PC-3 (cell line): Measurements from ENCODE around the gene LIMS2. TPM values are rescaled to one million over a fixed set of nuclear protein-coding genes. Genes with fewer than 3 reads are reported as not detected.

Source experiments
- ATAC-seq: fragments of 200-7000 bp; cut with Tn5 transposase; 2 replicates; pipeline ENCODE4 v1.9.1; 2020; ENCODE audit warnings: mild to moderate bottlenecking, moderate library complexity
- BruUV-seq: library from RNA; stranded (reverse); fragments of 400-500 nt; replicated peaks from 2 replicates; lab custom pipeline; 2021; lab: Mats Ljungman, UMichigan
- CTCF ChIA-PET: fragments of 300-600 bp; sonication (Branson Sonifier 250); formaldehyde crosslinking; loops from one replicate; lab custom pipeline; 2022; ENCODE audit warnings: antibody characterized with exemption; lab: Charles Lee
- POLR2A ChIA-PET: fragments of 300-600 bp; sonication (Branson Sonifier 250); formaldehyde crosslinking; loops from one replicate; lab custom pipeline; 2022; ENCODE audit warnings: antibody characterized with exemption; ENCODE audit not compliant: unreplicated experiment; lab: Charles Lee
- DNase-seq: peaks from one replicate; pipeline ENCODE4 v3.0.0-alpha.2; 2015
- H2AFZ ChIP-seq: fragments of 300-600 bp; sonication (generic); 2 replicates; pipeline ENCODE4 v1.6.0; 2016; ENCODE audit warnings: antibody characterized with exemption, low read length
- H3F3A ChIP-seq: fragments of 300-600 bp; sonication (generic); one replicate; pipeline ENCODE4 v1.6.0; 2017; ENCODE audit warnings: antibody characterized with exemption, low read length, control low read depth, mild to moderate bottlenecking; ENCODE audit not compliant: unreplicated experiment
- H3K27ac ChIP-seq: fragments of 300-600 bp; sonication (generic); 2 replicates; pipeline ENCODE4 v1.5.1; 2016; ENCODE audit warnings: mild to moderate bottlenecking, low read length
- H3K27me3 ChIP-seq: fragments of 300-600 bp; sonication (generic); 2 replicates; pipeline ENCODE4 v1.6.1; 2016; ENCODE audit warnings: low read length, mixed read lengths
- H3K36me3 ChIP-seq: fragments of 300-600 bp; sonication (generic); 2 replicates; pipeline ENCODE4 v1.6.1; 2016; ENCODE audit warnings: low read depth, mixed run types, low read length, mixed read lengths
- H3K4me1 ChIP-seq: fragments of 300-600 bp; sonication (generic); 2 replicates; pipeline ENCODE4 v1.5.1; 2016; ENCODE audit warnings: low read length; ENCODE audit not compliant: insufficient read depth
- H3K4me2 ChIP-seq: fragments of 300-600 bp; sonication (generic); 2 replicates; pipeline ENCODE4 v1.6.0; 2016; ENCODE audit warnings: low read length
- H3K4me3 ChIP-seq: fragments of 300-600 bp; sonication (generic); 2 replicates; pipeline ENCODE4 v1.5.1; 2016; ENCODE audit warnings: mild to moderate bottlenecking, low read length, mixed read lengths
- H3K79me2 ChIP-seq: fragments of 300-600 bp; sonication (generic); 2 replicates; pipeline ENCODE4 v1.6.1; 2017; ENCODE audit warnings: low read length, mixed read lengths
- H3K9ac ChIP-seq: fragments of 300-600 bp; sonication (generic); 2 replicates; pipeline ENCODE4 v1.6.0; 2016; ENCODE audit warnings: mild to moderate bottlenecking, low read length
- H3K9me2 ChIP-seq: fragments of 300-600 bp; sonication (generic); replicated peaks from 2 replicates; pipeline ENCODE4 v1.6.1; 2016; ENCODE audit warnings: mixed run types, low read length, mixed read lengths
- H3K9me3 ChIP-seq: fragments of 300-600 bp; sonication (generic); 2 replicates; pipeline ENCODE4 v1.6.1; 2016; ENCODE audit warnings: low read length, mixed read lengths
- H4K20me1 ChIP-seq: fragments of 300-600 bp; sonication (generic); 2 replicates; pipeline ENCODE4 v1.6.1; 2016; ENCODE audit warnings: low read length, mixed read lengths
- CTCF ChIP-seq: fragments of 300-600 bp; sonication (generic); conservative IDR thresholded peaks from 2 replicates; pipeline ENCODE4 v1.5.1; 2017; ENCODE audit warnings: antibody characterized with exemption, low read depth, mild to moderate bottlenecking, low read length
- EZH2 ChIP-seq: fragments of 300-600 bp; sonication (generic); IDR thresholded peaks from one replicate; pipeline ENCODE4 v1.6.1; 2017; ENCODE audit warnings: antibody characterized with exemption, mild to moderate bottlenecking, low read length; ENCODE audit not compliant: unreplicated experiment
- EZH2phosphoT487 ChIP-seq: fragments of 300-600 bp; sonication (generic); IDR thresholded peaks from 2 replicates; pipeline ENCODE4 v1.6.1; 2018; ENCODE audit warnings: mild to moderate bottlenecking, antibody characterized with exemption, low read length, borderline replicate concordance
- intact Hi-C: fragments of 100-400 bp; cut with micrococcal nuclease; formaldehyde crosslinking; loops from 2 replicates; pipeline ENCODE4 v1.9.0; 2023
- total RNA-seq: library from RNA; depleted of rRNA; stranded (reverse); fragments of >200 nt; gene quantifications from 2 replicates; pipeline ENCODE4 v1.2.3, GENCODE V29; 2014

The LIMS2 gene
- total RNA-seq, 1 experiment from 2014 or later, result 5.0 TPM

GRCh38 chr2:127658641-127659407, 16.5 kb downstream of the LIMS2 start:
- intact Hi-C loops, result no loop called here

GRCh38 chr2:127658146-127658545, 17.2 kb downstream of the LIMS2 start:
- Histone ChIP-seq H3K27me3 (no peaks in the 10 kb centered on the region), H3K4me2 (no peak overlapping the region), H4K20me1 (no peaks in the 10 kb centered on the region), H3K4me1 (no peaks in the 10 kb centered on the region), H3K4me3 (no peak overlapping the region), H3K9ac (no peak overlapping the region), H3K9me3 (no peaks in the 10 kb centered on the region), H2AFZ (no peak overlapping the region), H3K36me3 (no peaks in the 10 kb centered on the region), H3K27ac (no peak overlapping the region), H3K9me2 (no peaks in the 10 kb centered on the region), H3F3A (no peaks in the 10 kb centered on the region), H3K79me2 (no peaks in the 10 kb centered on the region)
- TF ChIP-seq EZH2phosphoT487 (no peak), CTCF (no peak), EZH2 (no peak)
- BruUV-seq, result no TSS peak
- ChIA-PET POLR2A (no interaction called here), CTCF (no interaction called here)
- intact Hi-C loops, result no loop called here
- DNase-seq (no peak), ATAC-seq (no peak)

More at GRCh38 chr2:127658641-127659407, 16.5 kb downstream of the LIMS2 start:
- no peak for DNase-seq
- Histone ChIP-seq H3K27ac (no peak overlapping the region), H3K4me3 (no peak overlapping the region), H3K27me3 (no peaks in the 10 kb centered on the region), H3K79me2 (no peaks in the 10 kb centered on the region), H3K9ac (no peak overlapping the region), H2AFZ (no peak overlapping the region), H3K9me3 (no peaks in the 10 kb centered on the region), H3K9me2 (no peaks in the 10 kb centered on the region), H3F3A (no peaks in the 10 kb centered on the region), H4K20me1 (no peaks in the 10 kb centered on the region), H3K4me2 (no peak overlapping the region), H3K4me1 (no peaks in the 10 kb centered on the region), H3K36me3 (no peaks in the 10 kb centered on the region)
- TF ChIP-seq EZH2, result no peak
- TF ChIP-seq EZH2phosphoT487, result no peak
- TF ChIP-seq CTCF, result no peak
- BruUV-seq, result no TSS peak
- ChIA-PET POLR2A (no interaction called here), CTCF (no interaction called here)
- ATAC-seq, result no peak

DNA sequence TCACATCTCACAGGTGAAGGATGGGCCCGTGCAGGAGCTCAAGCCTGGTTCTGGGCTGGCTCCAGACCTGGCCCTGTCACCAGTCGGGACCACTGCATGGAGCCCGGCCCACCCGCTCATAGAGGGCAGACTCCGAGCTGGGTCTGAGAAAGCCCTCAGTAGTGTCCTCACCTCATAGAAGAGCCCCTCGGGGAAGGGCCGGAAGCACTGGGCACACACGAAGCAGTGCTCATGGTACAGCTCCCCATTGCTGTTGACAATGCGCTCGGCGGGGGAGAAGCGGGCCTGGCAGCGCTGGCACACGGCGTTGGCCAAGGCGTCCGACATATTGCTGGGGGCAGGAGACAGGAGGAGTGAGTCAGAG, 18.1 kb downstream of the LIMS2 start:
- no peaks in the 10 kb centered on the region for H3K36me3 ChIP-seq
- ChIA-PET POLR2A (no interaction called here), CTCF (no interaction called here)
- DNase-seq (no peak), ATAC-seq (no peak)
- no peak overlapping the region for H3K4me2 ChIP-seq
- no peaks in the 10 kb centered on the region for H4K20me1 ChIP-seq
- no peaks in the 10 kb centered on the region for H3K27me3 ChIP-seq
- no peak overlapping the region for H3K4me3 ChIP-seq
- H3K9me3 ChIP-seq, result no peaks in the 10 kb centered on the region
- H3K4me1 ChIP-seq, result no peaks in the 10 kb centered on the region
- H2AFZ ChIP-seq, result no peak overlapping the region
- no peaks in the 10 kb centered on the region for H3K79me2 ChIP-seq
- no peak overlapping the region for H3K9ac ChIP-seq
- no TSS peak for BruUV-seq
- TF ChIP-seq CTCF (no peak), EZH2 (no peak), EZH2phosphoT487 (no peak)
- H3F3A ChIP-seq, result no peaks in the 10 kb centered on the region
- intact Hi-C loops, result no loop called here
- H3K9me2 ChIP-seq, result no peaks in the 10 kb centered on the region
- H3K27ac ChIP-seq, result no peak overlapping the region
